HL-60 (cell line): ENCODE results near the gene XYLT1.

Experiments
- GABPA ChIP-seq: IDR thresholded peaks from 2 replicates; pipeline ENCODE4 v1.6.1; 2012; ENCODE audit warnings: low read depth
- POLR2AphosphoS5 ChIP-seq: IDR thresholded peaks from 2 replicates; pipeline ENCODE4 v1.6.1; 2012; ENCODE audit warnings: low read depth
- TF ChIP-seq, protein P1 (sequence below): IDR thresholded peaks from one replicate; pipeline ENCODE4 v1.5.1; 2011; ENCODE audit warnings: low read length, control low read depth, inconsistent platforms; ENCODE audit not compliant: insufficient read depth
- TF ChIP-seq, protein P2 (sequence below): IDR thresholded peaks from 2 replicates; pipeline ENCODE4 v1.6.1; 2012; ENCODE audit warnings: low read depth; ENCODE audit not compliant: insufficient replicate concordance

DNA sequence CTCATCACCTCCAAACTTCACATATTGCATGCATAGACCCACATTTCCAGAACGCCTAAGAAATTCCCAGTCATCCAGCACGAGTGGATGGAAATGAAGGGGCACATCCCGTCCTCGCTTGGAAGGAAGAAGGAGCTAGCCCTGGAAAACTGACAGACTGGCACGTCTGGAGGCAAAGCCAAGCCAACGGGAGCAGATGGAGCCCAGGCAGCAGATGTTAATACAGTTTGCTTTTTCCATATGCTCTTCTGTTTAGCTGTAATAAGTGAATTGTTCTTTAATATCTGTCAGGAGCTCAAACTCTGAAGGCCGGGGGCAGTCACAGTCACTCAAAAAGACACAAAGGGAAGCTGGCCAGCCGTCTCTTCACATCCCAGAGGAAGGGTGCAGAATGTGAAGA is 187.7 kb downstream of the XYLT1 start:
- TF ChIP-seq, protein P1, sequence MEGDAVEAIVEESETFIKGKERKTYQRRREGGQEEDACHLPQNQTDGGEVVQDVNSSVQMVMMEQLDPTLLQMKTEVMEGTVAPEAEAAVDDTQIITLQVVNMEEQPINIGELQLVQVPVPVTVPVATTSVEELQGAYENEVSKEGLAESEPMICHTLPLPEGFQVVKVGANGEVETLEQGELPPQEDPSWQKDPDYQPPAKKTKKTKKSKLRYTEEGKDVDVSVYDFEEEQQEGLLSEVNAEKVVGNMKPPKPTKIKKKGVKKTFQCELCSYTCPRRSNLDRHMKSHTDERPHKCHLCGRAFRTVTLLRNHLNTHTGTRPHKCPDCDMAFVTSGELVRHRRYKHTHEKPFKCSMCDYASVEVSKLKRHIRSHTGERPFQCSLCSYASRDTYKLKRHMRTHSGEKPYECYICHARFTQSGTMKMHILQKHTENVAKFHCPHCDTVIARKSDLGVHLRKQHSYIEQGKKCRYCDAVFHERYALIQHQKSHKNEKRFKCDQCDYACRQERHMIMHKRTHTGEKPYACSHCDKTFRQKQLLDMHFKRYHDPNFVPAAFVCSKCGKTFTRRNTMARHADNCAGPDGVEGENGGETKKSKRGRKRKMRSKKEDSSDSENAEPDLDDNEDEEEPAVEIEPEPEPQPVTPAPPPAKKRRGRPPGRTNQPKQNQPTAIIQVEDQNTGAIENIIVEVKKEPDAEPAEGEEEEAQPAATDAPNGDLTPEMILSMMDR = no peak
- no peak for TF ChIP-seq POLR2AphosphoS5
- TF ChIP-seq, protein P2, sequence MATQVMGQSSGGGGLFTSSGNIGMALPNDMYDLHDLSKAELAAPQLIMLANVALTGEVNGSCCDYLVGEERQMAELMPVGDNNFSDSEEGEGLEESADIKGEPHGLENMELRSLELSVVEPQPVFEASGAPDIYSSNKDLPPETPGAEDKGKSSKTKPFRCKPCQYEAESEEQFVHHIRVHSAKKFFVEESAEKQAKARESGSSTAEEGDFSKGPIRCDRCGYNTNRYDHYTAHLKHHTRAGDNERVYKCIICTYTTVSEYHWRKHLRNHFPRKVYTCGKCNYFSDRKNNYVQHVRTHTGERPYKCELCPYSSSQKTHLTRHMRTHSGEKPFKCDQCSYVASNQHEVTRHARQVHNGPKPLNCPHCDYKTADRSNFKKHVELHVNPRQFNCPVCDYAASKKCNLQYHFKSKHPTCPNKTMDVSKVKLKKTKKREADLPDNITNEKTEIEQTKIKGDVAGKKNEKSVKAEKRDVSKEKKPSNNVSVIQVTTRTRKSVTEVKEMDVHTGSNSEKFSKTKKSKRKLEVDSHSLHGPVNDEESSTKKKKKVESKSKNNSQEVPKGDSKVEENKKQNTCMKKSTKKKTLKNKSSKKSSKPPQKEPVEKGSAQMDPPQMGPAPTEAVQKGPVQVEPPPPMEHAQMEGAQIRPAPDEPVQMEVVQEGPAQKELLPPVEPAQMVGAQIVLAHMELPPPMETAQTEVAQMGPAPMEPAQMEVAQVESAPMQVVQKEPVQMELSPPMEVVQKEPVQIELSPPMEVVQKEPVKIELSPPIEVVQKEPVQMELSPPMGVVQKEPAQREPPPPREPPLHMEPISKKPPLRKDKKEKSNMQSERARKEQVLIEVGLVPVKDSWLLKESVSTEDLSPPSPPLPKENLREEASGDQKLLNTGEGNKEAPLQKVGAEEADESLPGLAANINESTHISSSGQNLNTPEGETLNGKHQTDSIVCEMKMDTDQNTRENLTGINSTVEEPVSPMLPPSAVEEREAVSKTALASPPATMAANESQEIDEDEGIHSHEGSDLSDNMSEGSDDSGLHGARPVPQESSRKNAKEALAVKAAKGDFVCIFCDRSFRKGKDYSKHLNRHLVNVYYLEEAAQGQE = no peak
- no peak for TF ChIP-seq GABPA
